GM15510 (cell line): Measurements from ENCODE around the gene CTNNA2.

Experiments
- POLR2A ChIP-seq: IDR thresholded peaks from 3 replicates; pipeline ENCODE4 v1.6.1; 2011; ENCODE audit warnings: borderline replicate concordance; ENCODE audit not compliant: insufficient read length; ENCODE audit errors: extremely low read depth

The CTNNA2 gene

GRCh38 chr2:79935046-79935732, 422.3 kb downstream of the CTNNA2 start:
- TF ChIP-seq POLR2A, result no peak

GRCh38 chr2:79935771-79936657, 423.2 kb downstream of the CTNNA2 start:
- TF ChIP-seq POLR2A, result no peak

- TF ChIP-seq POLR2A, result no peak
Measured at GRCh38 chr2:79936715-79937114, 423.9 kb downstream of the CTNNA2 start.

- no peak for TF ChIP-seq POLR2A
Measured at GRCh38 chr2:79938648-79939047, 425.8 kb downstream of the CTNNA2 start.

- no peak for TF ChIP-seq POLR2A
Measured at GRCh38 chr2:79940364-79940763, 427.5 kb downstream of the CTNNA2 start.

- no peak for TF ChIP-seq POLR2A
Measured at GRCh38 chr2:79941179-79941578, 428.3 kb downstream of the CTNNA2 start.

GRCh38 chr2:79944205-79944604, 431.4 kb downstream of the CTNNA2 start:
- no peak for TF ChIP-seq POLR2A

GRCh38 chr2:79945653-79946445, 433.0 kb downstream of the CTNNA2 start:
- TF ChIP-seq POLR2A, result no peak

GRCh38 chr2:79947751-79948150, 434.9 kb downstream of the CTNNA2 start:
- no peak for TF ChIP-seq POLR2A

- no peak for TF ChIP-seq POLR2A
Measured at GRCh38 chr2:79950526-79950925, 437.7 kb downstream of the CTNNA2 start.

GRCh38 chr2:79952616-79953015, 439.8 kb downstream of the CTNNA2 start:
- TF ChIP-seq POLR2A, result no peak

- no peak for TF ChIP-seq POLR2A
Measured at GRCh38 chr2:79960035-79960434, 447.2 kb downstream of the CTNNA2 start.

GRCh38 chr2:79960519-79960918, 447.7 kb downstream of the CTNNA2 start:
- TF ChIP-seq POLR2A, result no peak

GRCh38 chr2:79964966-79965365, 452.1 kb downstream of the CTNNA2 start:
- no peak for TF ChIP-seq POLR2A

GRCh38 chr2:79966369-79966768, 453.5 kb downstream of the CTNNA2 start:
- no peak for TF ChIP-seq POLR2A
